ENCODE results near the gene MRPL36. TPM values are rescaled to one million over a fixed set of nuclear protein-coding genes. Genes with fewer than 3 reads are reported as not detected.

MRPL36 gene
- total RNA-seq, 1 experiment from 2014 or later: 61.2 TPM

- TF ChIP-seq MXD4 (CRISPR knock-in tag; IDR thresholded peaks at IDR 0.05; ENCODE audit: borderline replicate concordance) (no peak), ESRRA (CRISPR knock-in tag; IDR thresholded peaks at IDR 0.05; ENCODE audit: borderline replicate concordance) (no peak), JUN (CRISPR knock-in tag; IDR thresholded peaks at IDR 0.05) (no peak), ELF4 (CRISPR knock-in tag; IDR thresholded peaks at IDR 0.05; ENCODE audit: low read depth) (no peak)
- TF ChIP-seq, protein P1, sequence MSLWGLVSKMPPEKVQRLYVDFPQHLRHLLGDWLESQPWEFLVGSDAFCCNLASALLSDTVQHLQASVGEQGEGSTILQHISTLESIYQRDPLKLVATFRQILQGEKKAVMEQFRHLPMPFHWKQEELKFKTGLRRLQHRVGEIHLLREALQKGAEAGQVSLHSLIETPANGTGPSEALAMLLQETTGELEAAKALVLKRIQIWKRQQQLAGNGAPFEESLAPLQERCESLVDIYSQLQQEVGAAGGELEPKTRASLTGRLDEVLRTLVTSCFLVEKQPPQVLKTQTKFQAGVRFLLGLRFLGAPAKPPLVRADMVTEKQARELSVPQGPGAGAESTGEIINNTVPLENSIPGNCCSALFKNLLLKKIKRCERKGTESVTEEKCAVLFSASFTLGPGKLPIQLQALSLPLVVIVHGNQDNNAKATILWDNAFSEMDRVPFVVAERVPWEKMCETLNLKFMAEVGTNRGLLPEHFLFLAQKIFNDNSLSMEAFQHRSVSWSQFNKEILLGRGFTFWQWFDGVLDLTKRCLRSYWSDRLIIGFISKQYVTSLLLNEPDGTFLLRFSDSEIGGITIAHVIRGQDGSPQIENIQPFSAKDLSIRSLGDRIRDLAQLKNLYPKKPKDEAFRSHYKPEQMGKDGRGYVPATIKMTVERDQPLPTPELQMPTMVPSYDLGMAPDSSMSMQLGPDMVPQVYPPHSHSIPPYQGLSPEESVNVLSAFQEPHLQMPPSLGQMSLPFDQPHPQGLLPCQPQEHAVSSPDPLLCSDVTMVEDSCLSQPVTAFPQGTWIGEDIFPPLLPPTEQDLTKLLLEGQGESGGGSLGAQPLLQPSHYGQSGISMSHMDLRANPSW (CRISPR knock-in tag; conservative IDR thresholded peaks at IDR 0.05; ENCODE audit: low read depth): no peak
These were observed 44.2 kb downstream of the MRPL36 start (continued) for GRCh38 chr5:1755321-1755949.

- POLR2A ChIA-PET: no interaction called here
- no peak for TF ChIP-seq ZNF121 (CRISPR knock-in tag; IDR thresholded peaks at IDR 0.05)
- TF ChIP-seq ZSCAN18 (CRISPR knock-in tag; IDR thresholded peaks at IDR 0.05): no peak
- no peak for TF ChIP-seq ZNF317 (CRISPR knock-in tag; IDR thresholded peaks at IDR 0.05; ENCODE audit: borderline replicate concordance, low read depth)
- TF ChIP-seq TCF7 (CRISPR knock-in tag; IDR thresholded peaks at IDR 0.05; ENCODE audit: low read depth): no peak
- peaks cover 13% of the 10 kb centered on the region for H3K9me3 Mint-ChIP-seq
These were observed 45.0 kb downstream of the MRPL36 start for GRCh38 chr5:1754531-1755220.

DNA sequence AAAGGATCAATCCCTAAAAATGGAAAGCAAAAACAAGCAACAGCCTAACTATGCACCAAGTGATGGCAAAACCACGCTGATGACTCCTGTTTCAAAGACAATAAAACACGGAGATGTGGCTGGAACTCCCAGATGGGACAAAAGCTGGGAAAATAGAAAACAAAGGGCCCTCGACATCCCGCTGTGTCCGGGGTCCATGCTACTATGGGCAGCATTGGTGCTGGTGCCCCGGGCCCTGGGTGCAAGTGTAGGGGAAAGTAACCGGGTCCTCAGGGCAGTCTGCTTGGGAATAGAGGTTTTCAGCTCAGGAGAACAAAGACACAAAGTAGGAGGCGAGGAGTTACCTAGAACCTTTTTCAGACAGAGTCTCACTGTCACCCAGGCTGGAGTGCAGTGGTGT, 46.1 kb downstream of the MRPL36 start:
- H3K27me3 Mint-ChIP-seq (ENCODE audit: low read depth): peaks cover 3% of the 10 kb centered on the region; the same call in 1 of the 2 replicates
- peaks cover 5% of the 10 kb centered on the region for H3K36me3 Mint-ChIP-seq
- peaks cover 8% of the 10 kb centered on the region for H3K9me3 Mint-ChIP-seq
- CTCF ChIA-PET: interaction anchor here (2.8 kb wide), 1 partner anchor 10 kb away, joined by 10 read pairs; no protein-coding TSS in a partner anchor
- no peak for DNase-seq (ENCODE audit: low spot score)
- no peak overlapping the region for H3K27ac Mint-ChIP-seq
- H3K4me3 Mint-ChIP-seq: no peak overlapping the region
- H3K4me1 Mint-ChIP-seq: peaks cover 21% of the 10 kb centered on the region
- no peak for ATAC-seq
- POLR2A ChIA-PET: no interaction called here
- no peak for TF ChIP-seq RORB (CRISPR knock-in tag; IDR thresholded peaks at IDR 0.05)
- TF ChIP-seq ZNF317 (CRISPR knock-in tag; IDR thresholded peaks at IDR 0.05; ENCODE audit: borderline replicate concordance, low read depth): no peak
- no peak for TF ChIP-seq SP1 (CRISPR knock-in tag; conservative IDR thresholded peaks at IDR 0.05)
- TF ChIP-seq PRRX2 (CRISPR knock-in tag; IDR thresholded peaks at IDR 0.05): no peak
- no peak for TF ChIP-seq SMAD3 (CRISPR knock-in tag; IDR thresholded peaks at IDR 0.05; ENCODE audit: borderline replicate concordance)
- no peak for TF ChIP-seq ZNF532 (CRISPR knock-in tag; IDR thresholded peaks at IDR 0.05; ENCODE audit: borderline replicate concordance)
- TF ChIP-seq E2F4 (CRISPR knock-in tag; IDR thresholded peaks at IDR 0.05; ENCODE audit: borderline replicate concordance, low read depth): no peak
- TF ChIP-seq SMAD4 (CRISPR knock-in tag; IDR thresholded peaks at IDR 0.05): no peak
- TF ChIP-seq, protein P1 (CRISPR knock-in tag; conservative IDR thresholded peaks at IDR 0.05; ENCODE audit: low read depth): no peak
- TF ChIP-seq, protein P2, sequence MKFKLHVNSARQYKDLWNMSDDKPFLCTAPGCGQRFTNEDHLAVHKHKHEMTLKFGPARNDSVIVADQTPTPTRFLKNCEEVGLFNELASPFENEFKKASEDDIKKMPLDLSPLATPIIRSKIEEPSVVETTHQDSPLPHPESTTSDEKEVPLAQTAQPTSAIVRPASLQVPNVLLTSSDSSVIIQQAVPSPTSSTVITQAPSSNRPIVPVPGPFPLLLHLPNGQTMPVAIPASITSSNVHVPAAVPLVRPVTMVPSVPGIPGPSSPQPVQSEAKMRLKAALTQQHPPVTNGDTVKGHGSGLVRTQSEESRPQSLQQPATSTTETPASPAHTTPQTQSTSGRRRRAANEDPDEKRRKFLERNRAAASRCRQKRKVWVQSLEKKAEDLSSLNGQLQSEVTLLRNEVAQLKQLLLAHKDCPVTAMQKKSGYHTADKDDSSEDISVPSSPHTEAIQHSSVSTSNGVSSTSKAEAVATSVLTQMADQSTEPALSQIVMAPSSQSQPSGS (CRISPR knock-in tag; IDR thresholded peaks at IDR 0.05; ENCODE audit: borderline replicate concordance, low read depth): no peak

More at GRCh38 chr5:1754531-1755220, 45.0 kb downstream of the MRPL36 start:
- Mint-ChIP-seq H3K27me3 (ENCODE audit: low read depth) (peaks cover 3% of the 10 kb centered on the region; the same call in 1 of the 2 replicates), H3K4me1 (peaks cover 21% of the 10 kb centered on the region), H3K4me3 (no peak overlapping the region), H3K27ac (no peak overlapping the region), H3K36me3 (peaks cover 9% of the 10 kb centered on the region)
- ATAC-seq (no peak), DNase-seq (ENCODE audit: low spot score) (no peak)
- CTCF ChIA-PET: interaction anchor here (2.8 kb wide), 1 partner anchor 9 kb away, joined by 10 read pairs; no protein-coding TSS in a partner anchor
